Measurements from ENCODE around the gene SPARC.
A peak's percentile ranks its signal among the peaks of the same experiment; 100 is the strongest.
"Not testable (repeated sequence)": the region's sequence is repeated elsewhere in the genome, so short reads cannot be mapped to it uniquely, and the experiment has no call there.

The SPARC gene

DNA sequence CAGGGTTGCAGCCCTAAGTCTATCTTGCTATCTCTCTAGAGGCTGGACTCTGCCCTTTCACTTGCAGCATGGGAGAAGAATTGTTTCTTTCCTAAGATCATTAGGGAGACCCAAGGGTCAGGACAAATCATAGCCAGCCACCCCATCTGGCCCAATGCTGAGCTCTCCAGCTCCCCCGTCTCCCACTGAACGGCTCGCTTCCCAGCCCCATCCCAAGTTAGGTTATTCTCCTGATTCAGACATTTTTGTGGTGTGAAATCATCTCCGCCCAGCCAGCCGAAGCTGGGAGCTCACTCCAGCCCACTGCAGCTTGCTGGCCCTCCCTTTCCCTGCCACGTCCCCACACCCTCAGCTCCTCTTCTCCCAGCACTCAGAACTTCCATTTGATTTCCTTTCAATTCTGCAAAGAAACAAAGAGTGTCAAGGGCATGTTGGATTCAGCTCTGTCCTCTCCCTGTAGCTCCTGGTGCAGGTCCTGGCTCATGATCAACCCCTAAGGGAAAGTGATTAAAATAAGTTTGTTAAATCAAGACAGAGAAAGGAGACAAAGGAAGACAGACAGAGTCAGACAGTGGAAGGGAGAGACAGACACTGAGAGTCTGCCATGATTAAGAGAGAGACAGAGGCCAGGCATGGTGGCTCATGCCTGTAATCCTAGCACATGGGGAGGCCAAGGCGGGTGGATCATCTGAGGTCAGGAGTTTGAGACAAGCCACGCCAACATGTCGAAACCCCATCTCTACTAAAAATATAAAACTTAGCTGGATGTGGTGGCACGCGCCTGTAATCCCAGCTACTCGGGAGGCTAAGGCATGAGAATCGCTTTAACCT is 12.6 kb upstream of the SPARC start:
- no peak for DNase-seq

GRCh38 chr5:151698081-151698480 is 11.4 kb upstream of the SPARC start:
- DNase-seq: not testable (repeated sequence)

- DNase-seq: no peak
These were observed 10.7 kb upstream of the SPARC start for GRCh38 chr5:151697452-151697851.

- no peak for DNase-seq
These were observed 9.9 kb upstream of the SPARC start for GRCh38 chr5:151696470-151697061.

GRCh38 chr5:151695464-151695863 is 8.7 kb upstream of the SPARC start:
- DNase-seq: no peak

DNA sequence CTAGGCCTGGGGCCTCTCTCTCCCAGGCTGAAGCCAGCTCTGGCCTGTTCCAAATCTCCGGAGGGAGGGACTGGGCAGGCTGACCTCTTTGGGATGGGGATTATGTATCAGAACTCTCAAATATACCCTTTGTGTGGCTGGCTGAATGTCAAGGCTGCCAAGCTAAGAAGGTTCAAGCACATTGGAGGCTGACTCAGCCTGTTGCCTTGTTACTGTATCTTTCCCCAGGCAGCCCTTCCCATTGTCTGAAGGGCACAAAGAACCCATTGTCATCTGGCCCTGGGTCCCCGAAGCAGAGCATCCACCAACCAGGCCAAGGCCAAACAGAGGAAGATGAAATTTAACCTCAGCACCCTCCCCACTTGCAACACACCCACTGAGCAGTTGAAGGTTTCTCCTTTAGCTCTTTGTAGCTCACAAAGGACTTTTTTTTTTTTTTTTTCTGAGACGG is 7.3 kb upstream of the SPARC start:
- no peak for DNase-seq

- DNase-seq: peak; percentile 7
These were observed 5.6 kb upstream of the SPARC start for GRCh38 chr5:151692312-151692711.

GRCh38 chr5:151691706-151692105 is 5.0 kb upstream of the SPARC start:
- no peak for DNase-seq

DNA sequence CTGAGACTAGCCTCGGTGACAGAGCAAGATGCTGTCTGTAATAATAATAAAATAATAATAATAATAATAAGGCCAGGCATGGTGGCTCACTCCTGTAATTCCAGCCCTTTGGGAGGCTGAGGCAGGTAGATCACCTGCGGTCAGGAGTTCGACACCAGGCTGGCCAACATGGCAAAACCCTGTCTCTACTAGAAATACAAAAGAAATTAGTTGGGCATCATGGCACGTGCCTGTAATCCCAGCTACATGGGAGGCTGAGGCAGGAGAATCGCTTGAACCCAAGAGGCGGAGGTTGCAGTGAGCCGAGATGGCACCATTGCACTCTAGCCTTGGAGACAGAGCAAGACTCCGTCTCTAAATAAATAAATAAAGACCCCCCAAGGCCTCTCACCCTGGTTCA is 2.9 kb upstream of the SPARC start:
- DNase-seq: not testable (repeated sequence)

- DNase-seq: no peak
These were observed 1.7 kb upstream of the SPARC start for GRCh38 chr5:151688436-151688835.

DNA sequence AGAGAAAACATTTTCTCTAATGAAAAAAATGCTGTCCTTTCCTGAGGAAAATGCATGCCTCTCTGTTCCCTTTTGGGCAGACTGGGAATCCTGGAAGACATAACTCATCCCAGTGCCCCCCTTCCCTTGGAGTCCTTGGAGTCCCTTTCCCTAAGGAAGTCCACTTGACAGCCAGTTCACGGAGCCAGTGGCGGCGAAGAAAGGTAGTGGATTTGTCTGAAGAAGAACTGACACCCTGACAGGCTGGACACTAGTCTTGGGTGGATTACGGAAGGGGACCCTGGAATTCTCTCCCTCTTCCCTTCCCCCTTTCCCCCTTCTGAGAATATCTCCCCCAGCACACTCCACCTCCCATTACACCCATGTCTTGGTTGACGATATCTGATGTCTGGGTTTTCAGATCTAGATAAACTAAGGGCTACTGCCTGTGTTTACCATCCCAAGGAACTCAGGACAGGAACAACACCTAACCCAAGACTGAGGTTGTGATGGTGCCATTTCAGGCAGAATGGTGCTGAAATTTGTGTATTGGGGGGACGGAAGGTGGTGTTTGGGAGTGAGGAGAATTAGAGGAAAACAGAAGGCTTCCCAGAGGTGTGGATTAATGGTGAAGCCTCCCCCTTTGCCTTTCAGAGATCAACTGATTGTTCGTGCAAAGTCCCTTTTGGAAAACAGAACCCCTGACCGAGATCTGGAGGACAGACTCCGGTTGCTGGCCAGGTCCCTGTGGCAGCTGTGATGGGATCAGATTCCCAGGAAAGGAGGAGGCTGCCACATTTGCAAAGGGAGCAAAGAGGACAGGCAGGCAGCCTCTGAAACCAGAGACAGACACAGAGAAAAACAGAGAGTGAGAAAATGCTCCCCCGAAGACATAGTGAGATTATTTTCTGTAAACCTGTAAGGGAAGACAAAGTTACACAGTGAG is 704 bp downstream of the SPARC start:
- no peak for DNase-seq

- no peak for DNase-seq
These were observed 1.9 kb downstream of the SPARC start for GRCh38 chr5:151684690-151685361.

DNA sequence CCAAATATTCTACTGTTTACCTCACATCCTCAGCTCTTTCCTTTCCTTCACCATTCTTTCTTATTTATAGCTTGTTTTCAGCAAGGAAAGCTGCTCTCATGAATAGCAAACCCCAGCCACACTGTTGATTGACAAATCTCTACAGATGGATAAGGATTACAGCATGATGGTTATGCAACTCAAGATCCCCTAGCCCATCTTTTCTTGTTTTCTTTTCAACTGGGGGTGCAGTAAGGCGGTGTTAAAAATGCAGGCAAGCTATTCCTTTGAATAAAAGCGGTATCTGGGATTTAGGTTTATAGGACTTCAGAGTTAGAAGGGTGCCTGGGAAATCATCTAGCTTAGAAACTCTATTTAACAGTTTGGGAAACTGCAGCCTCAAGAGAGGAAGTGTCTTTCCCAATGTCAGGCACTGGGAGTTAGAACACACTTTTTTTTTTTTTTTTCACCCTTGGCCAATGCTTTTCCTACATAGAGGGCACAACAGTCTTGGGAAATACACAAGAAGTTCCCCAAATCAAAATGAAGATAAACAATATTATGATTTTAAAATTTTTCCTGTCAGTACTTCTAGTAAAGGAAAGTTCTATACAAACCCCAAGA is 2.6 kb downstream of the SPARC start:
- no peak for DNase-seq

DNA sequence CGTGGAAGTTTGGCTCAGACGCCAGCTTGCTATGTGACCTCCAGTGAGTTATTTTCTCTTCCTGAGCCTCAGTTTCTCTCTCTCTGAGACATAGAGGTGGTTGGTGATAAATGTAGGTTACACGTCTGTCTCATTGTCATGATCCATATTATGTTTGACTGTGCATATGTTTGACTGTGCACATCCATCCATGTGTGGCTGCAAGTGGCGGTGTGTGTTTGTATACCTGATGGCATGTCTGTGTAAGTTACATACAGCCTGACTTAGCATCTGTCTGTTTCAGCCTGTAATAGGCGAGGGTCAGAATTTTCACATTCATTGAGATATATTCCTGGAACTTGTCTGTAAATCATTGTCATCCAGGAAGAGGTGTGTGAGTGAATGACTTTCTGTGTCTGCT is 3.3 kb downstream of the SPARC start:
- no peak for DNase-seq

- DNase-seq: no peak
These were observed 3.9 kb downstream of the SPARC start for GRCh38 chr5:151682751-151683331.

GRCh38 chr5:151682240-151682639 is 4.5 kb downstream of the SPARC start:
- no peak for DNase-seq

- no peak for DNase-seq
These were observed 5.7 kb downstream of the SPARC start for GRCh38 chr5:151680944-151681427.

GRCh38 chr5:151680156-151680505 is 6.6 kb downstream of the SPARC start:
- DNase-seq: not testable (repeated sequence)

DNA sequence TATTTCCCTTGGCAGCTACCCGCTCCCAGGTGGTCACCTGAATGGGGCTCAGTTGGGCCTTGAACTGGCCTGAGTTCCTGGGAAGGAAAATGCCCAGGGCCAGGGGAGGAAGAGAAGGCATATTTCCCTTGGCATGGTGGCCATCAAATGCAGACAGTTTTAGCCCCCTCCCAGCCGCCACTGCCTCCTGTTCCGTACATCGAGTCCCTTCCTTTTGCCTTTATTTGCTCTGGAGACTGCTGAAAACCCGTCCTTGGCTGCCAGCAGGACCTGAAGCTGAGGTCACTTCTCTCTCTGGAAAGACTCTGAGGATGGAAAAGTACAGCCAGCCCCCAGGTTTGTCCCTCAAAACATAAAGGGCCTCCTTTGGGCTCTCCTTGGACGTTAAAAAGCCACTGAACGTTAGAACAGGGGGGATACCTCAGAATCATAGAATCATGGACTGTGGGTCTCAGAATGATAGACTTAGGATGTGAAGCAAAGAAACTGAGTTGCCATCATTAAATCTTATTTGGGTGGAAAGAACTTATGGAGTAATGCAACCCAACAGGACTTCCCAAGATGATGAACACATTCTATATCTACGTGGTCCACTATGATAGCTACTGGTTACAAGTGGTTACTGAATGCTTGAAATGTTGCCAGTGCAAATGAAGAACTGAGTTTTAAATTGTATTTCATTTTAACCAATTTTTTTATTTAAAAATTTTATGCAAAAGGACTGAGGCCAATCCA is 7.1 kb downstream of the SPARC start:
- DNase-seq: no peak

- no peak for DNase-seq
These were observed 8.0 kb downstream of the SPARC start for GRCh38 chr5:151678713-151679112.

All from NCI-H526 treated with DMSO at 0.1 percent for 48 hours (cell line).